ENCODE measurements around the gene PPP2R2B. TPM values are rescaled to one million over a fixed set of nuclear protein-coding genes. Genes with fewer than 3 reads are reported as not detected.
A peak's percentile ranks its signal among the peaks of the same experiment; 100 is the strongest.

Gene PPP2R2B
- total RNA-seq, 1 experiment from 2014 or later = not detected

- H3K9me3 ChIP-seq (ENCODE audit: low read length) = no peaks in the 10 kb centered on the region
- H3K79me2 ChIP-seq (ENCODE audit: low read length) = no peaks in the 10 kb centered on the region
- no peaks in the 10 kb centered on the region for H3F3A ChIP-seq (ENCODE audit: low read length, unreplicated experiment)
- no peak for TF ChIP-seq EZH2phosphoT487 (IDR thresholded peaks at IDR 0.05; ENCODE audit: borderline replicate concordance, low read length)
- no peak for TF ChIP-seq CTCF (conservative IDR thresholded peaks at IDR 0.05; ENCODE audit: low read depth, low read length)
- no peak for TF ChIP-seq EZH2 (IDR thresholded peaks at IDR 0.05; ENCODE audit: low read length, unreplicated experiment)
- H3K4me1 ChIP-seq (ENCODE audit: insufficient read depth, low read length) = no peaks in the 10 kb centered on the region
- CTCF ChIA-PET = no interaction called here
- H2AFZ ChIP-seq (ENCODE audit: low read length) = no peak overlapping the region
- H3K4me2 ChIP-seq (ENCODE audit: low read length) = no peak overlapping the region
- no peak for DNase-seq
- POLR2A ChIA-PET (ENCODE audit: unreplicated experiment) = no interaction called here
- intact Hi-C loops (cut with micrococcal nuclease) = no loop called here
- no TSS peak for BruUV-seq (replicated peaks)
- no peak for ATAC-seq
- no peaks in the 10 kb centered on the region for H3K36me3 ChIP-seq (ENCODE audit: low read depth, low read length)
- no peaks in the 10 kb centered on the region for H3K9me2 ChIP-seq (replicated peaks; ENCODE audit: low read length)
- no peak overlapping the region for H3K4me3 ChIP-seq (ENCODE audit: low read length)
- no peaks in the 10 kb centered on the region for H4K20me1 ChIP-seq (ENCODE audit: low read length)
- peaks cover 98% of the 10 kb centered on the region for H3K27me3 ChIP-seq (ENCODE audit: low read length)
- H3K9ac ChIP-seq (ENCODE audit: low read length) = no peak overlapping the region
- no peak overlapping the region for H3K27ac ChIP-seq (ENCODE audit: low read length)
These were observed 279.3 kb downstream of the PPP2R2B start for GRCh38 chr5:146599261-146599660.

- Histone ChIP-seq H3K27me3 (ENCODE audit: low read length) (peaks cover 97% of the 10 kb centered on the region), H3K4me2 (ENCODE audit: low read length) (no peak overlapping the region), H3K9me2 (replicated peaks; ENCODE audit: low read length) (no peaks in the 10 kb centered on the region), H3K36me3 (ENCODE audit: low read depth, low read length) (no peaks in the 10 kb centered on the region), H3K4me3 (ENCODE audit: low read length) (no peak overlapping the region), H3K27ac (ENCODE audit: low read length) (no peak overlapping the region), H3K9me3 (ENCODE audit: low read length) (no peaks in the 10 kb centered on the region), H3F3A (ENCODE audit: low read length, unreplicated experiment) (no peaks in the 10 kb centered on the region), H3K4me1 (ENCODE audit: insufficient read depth, low read length) (no peaks in the 10 kb centered on the region), H4K20me1 (ENCODE audit: low read length) (no peaks in the 10 kb centered on the region), H3K9ac (ENCODE audit: low read length) (no peak overlapping the region), H3K79me2 (ENCODE audit: low read length) (no peaks in the 10 kb centered on the region), H2AFZ (ENCODE audit: low read length) (no peak overlapping the region)
- POLR2A ChIA-PET (ENCODE audit: unreplicated experiment) = interaction anchor here (0.6 kb wide), 1 partner anchor 29 kb away, joined by 5 read pairs; no protein-coding TSS in a partner anchor
- no TSS peak for BruUV-seq (replicated peaks)
- no peak for TF ChIP-seq EZH2phosphoT487 (IDR thresholded peaks at IDR 0.05; ENCODE audit: borderline replicate concordance, low read length)
- TF ChIP-seq EZH2 (IDR thresholded peaks at IDR 0.05; ENCODE audit: low read length, unreplicated experiment) = no peak
- peak; percentile 63 for TF ChIP-seq CTCF (conservative IDR thresholded peaks at IDR 0.05; ENCODE audit: low read depth, low read length)
- intact Hi-C loops (cut with micrococcal nuclease) = no loop called here
- DNase-seq (peak; percentile 48), ATAC-seq (peak; percentile 77)
- CTCF ChIA-PET = no interaction called here
These were observed 283.5 kb downstream of the PPP2R2B start for GRCh38 chr5:146595088-146595487.

GRCh38 chr5:146592352-146592751, 286.2 kb downstream of the PPP2R2B start:
- H4K20me1 ChIP-seq (ENCODE audit: low read length) = no peaks in the 10 kb centered on the region
- no TSS peak for BruUV-seq (replicated peaks)

More at GRCh38 chr5:146592352-146592751, 286.2 kb downstream of the PPP2R2B start:
- no peaks in the 10 kb centered on the region for H3K36me3 ChIP-seq (ENCODE audit: low read depth, low read length)
- no peaks in the 10 kb centered on the region for H3F3A ChIP-seq (ENCODE audit: low read length, unreplicated experiment)
- ATAC-seq = no peak
- H3K9me3 ChIP-seq (ENCODE audit: low read length) = no peaks in the 10 kb centered on the region
- 0 out of 2 replicates have a peak, but pooled peaks cover 10% of the 10 kb centered on the region for H3K4me1 ChIP-seq (ENCODE audit: insufficient read depth, low read length)
- no peak overlapping the region for H3K9ac ChIP-seq (ENCODE audit: low read length)
- POLR2A ChIA-PET (ENCODE audit: unreplicated experiment) = no interaction called here
- no peak overlapping the region for H3K27ac ChIP-seq (ENCODE audit: low read length)
- peaks cover 82% of the 10 kb centered on the region for H3K27me3 ChIP-seq (ENCODE audit: low read length)
- DNase-seq = no peak
- no peak overlapping the region for H3K4me2 ChIP-seq (ENCODE audit: low read length)
- no peaks in the 10 kb centered on the region for H3K79me2 ChIP-seq (ENCODE audit: low read length)
- no peak overlapping the region for H3K4me3 ChIP-seq (ENCODE audit: low read length)
- no peaks in the 10 kb centered on the region for H3K9me2 ChIP-seq (replicated peaks; ENCODE audit: low read length)
- H2AFZ ChIP-seq (ENCODE audit: low read length) = no peak overlapping the region
- intact Hi-C loops (cut with micrococcal nuclease) = no loop called here
- TF ChIP-seq CTCF (conservative IDR thresholded peaks at IDR 0.05; ENCODE audit: low read depth, low read length) = no peak
- TF ChIP-seq EZH2 (IDR thresholded peaks at IDR 0.05; ENCODE audit: low read length, unreplicated experiment) = no peak
- no peak for TF ChIP-seq EZH2phosphoT487 (IDR thresholded peaks at IDR 0.05; ENCODE audit: borderline replicate concordance, low read length)
- CTCF ChIA-PET = no interaction called here

Measured in PC-3 (cell line).